B cell (primary cell): ENCODE results near the gene IGHMBP2.

Experiments
- CTCF ChIP-seq: fragments of 200-600 bp; IDR thresholded peaks from one replicate; pipeline ENCODE4 v1.8.0; 2022; ENCODE audit warnings: antibody characterized with exemption, mild to moderate bottlenecking
- EZH2 ChIP-seq: IDR thresholded peaks from 2 replicates; pipeline ENCODE4 v1.6.1; 2012; ENCODE audit warnings: borderline replicate concordance, low read depth, mild to moderate bottlenecking, moderate library complexity, low read length; ENCODE audit not compliant: insufficient read depth, poor library complexity, severe bottlenecking

- TF ChIP-seq CTCF (no peak), EZH2 (no peak)
Observed at GRCh38 chr11:68956547-68957254, 53.0 kb downstream of the IGHMBP2 start.
